SK-N-SH treated with all-trans-retinoic acid at 6 μM for 48 hours (cell line): ENCODE data around the gene CENPL.

Experiments used
- ATAC-seq: fragments of 200-7000 bp; cut with Tn5 transposase; 3 replicates; pipeline ENCODE4 v1.9.1; 2020; ENCODE audit warnings: mild to moderate bottlenecking, moderate library complexity
- ARNTL ChIP-seq: fragments of 450-650 bp; formaldehyde crosslinking; IDR thresholded peaks from 2 replicates; pipeline ENCODE4 v1.5.0; 2020; ENCODE audit warnings: low read depth, mild to moderate bottlenecking, moderate library complexity, borderline replicate concordance
- CREB5 ChIP-seq: fragments of 250-450 bp; sonication (Bioruptor Pico); IDR thresholded peaks from 2 replicates; pipeline ENCODE4 v1.5.1; 2020; ENCODE audit warnings: low read depth, mild to moderate bottlenecking, moderate library complexity
- CSDC2 ChIP-seq: fragments of 250-450 bp; sonication (Bioruptor Pico); IDR thresholded peaks from 2 replicates; pipeline ENCODE4 v1.5.0; 2020; ENCODE audit warnings: mild to moderate bottlenecking, moderate library complexity
- ESRRG ChIP-seq: fragments of 250-450 bp; sonication (Bioruptor Pico); IDR thresholded peaks from 2 replicates; pipeline ENCODE4 v1.6.1; 2021; ENCODE audit warnings: mild to moderate bottlenecking
- GLIS3 ChIP-seq: fragments of 250-450 bp; sonication (Bioruptor Pico); IDR thresholded peaks from 2 replicates; pipeline ENCODE4 v1.5.0; 2020; ENCODE audit warnings: mild to moderate bottlenecking, moderate library complexity
- ISL1 ChIP-seq: fragments of 250-450 bp; sonication (Bioruptor Pico); IDR thresholded peaks from 2 replicates; pipeline ENCODE4 v2.1.2; 2022; ENCODE audit warnings: mild to moderate bottlenecking, moderate library complexity
- OSR1 ChIP-seq: fragments of 250-450 bp; sonication (Bioruptor Pico); IDR thresholded peaks from 2 replicates; pipeline ENCODE4 v1.8.0; 2022; ENCODE audit warnings: moderate library complexity, mild to moderate bottlenecking, inconsistent platforms
- POU6F1 ChIP-seq: fragments of 250-450 bp; sonication (Bioruptor Pico); IDR thresholded peaks from 2 replicates; pipeline ENCODE4 v1.8.0; 2021; ENCODE audit warnings: low read depth, mild to moderate bottlenecking, moderate library complexity, borderline replicate concordance
- PPARA ChIP-seq: fragments of 250-450 bp; sonication (Bioruptor Pico); IDR thresholded peaks from 2 replicates; pipeline ENCODE4 v1.5.0; 2020; ENCODE audit warnings: mild to moderate bottlenecking, borderline replicate concordance
- RARB ChIP-seq: fragments of 250-450 bp; sonication (Bioruptor Pico); IDR thresholded peaks from 2 replicates; pipeline ENCODE4 v1.8.0; 2021; ENCODE audit warnings: mild to moderate bottlenecking, moderate library complexity
- SNAI2 ChIP-seq: fragments of 250-450 bp; sonication (Bioruptor Pico); IDR thresholded peaks from 2 replicates; pipeline ENCODE4 v1.5.0; 2020; ENCODE audit warnings: mild to moderate bottlenecking, moderate library complexity
- TCF4 ChIP-seq: fragments of 250-450 bp; sonication (Bioruptor Pico); IDR thresholded peaks from 2 replicates; pipeline ENCODE4 v1.8.0; 2021; ENCODE audit warnings: mild to moderate bottlenecking, moderate library complexity, borderline replicate concordance
- TOX ChIP-seq: fragments of 250-450 bp; sonication (Bioruptor Pico); IDR thresholded peaks from 2 replicates; pipeline ENCODE4 v1.8.0; 2021; ENCODE audit warnings: mild to moderate bottlenecking, moderate library complexity, borderline replicate concordance
- ZC3H10 ChIP-seq: fragments of 250-450 bp; sonication (Bioruptor Pico); IDR thresholded peaks from 2 replicates; pipeline ENCODE4 v1.5.1; 2021; ENCODE audit warnings: mild to moderate bottlenecking, moderate library complexity
- ZFP3 ChIP-seq: fragments of 250-450 bp; sonication (Bioruptor Pico); IDR thresholded peaks from 2 replicates; pipeline ENCODE4 v1.5.0; 2020; ENCODE audit warnings: mild to moderate bottlenecking, moderate library complexity
- ZFP30 ChIP-seq: fragments of 450-650 bp; formaldehyde crosslinking; IDR thresholded peaks from 2 replicates; pipeline ENCODE4 v1.5.0; 2022; ENCODE audit warnings: mild to moderate bottlenecking, moderate library complexity
- ZNF70 ChIP-seq: fragments of 450-650 bp; formaldehyde crosslinking; IDR thresholded peaks from 2 replicates; pipeline ENCODE4 v1.5.0; 2020; ENCODE audit warnings: mild to moderate bottlenecking, moderate library complexity
- ZNF8 ChIP-seq: fragments of 450-650 bp; formaldehyde crosslinking; IDR thresholded peaks from 2 replicates; pipeline ENCODE4 v1.5.0; 2020; ENCODE audit warnings: mild to moderate bottlenecking, moderate library complexity
- TF ChIP-seq, protein P1 (sequence below): fragments of 250-450 bp; sonication (Bioruptor Pico); IDR thresholded peaks from 2 replicates; pipeline ENCODE4 v1.8.0; 2020; ENCODE audit warnings: mild to moderate bottlenecking, moderate library complexity, borderline replicate concordance
- TF ChIP-seq, protein P2 (sequence below): fragments of 250-450 bp; sonication (Bioruptor Pico); IDR thresholded peaks from 2 replicates; pipeline ENCODE4 v1.5.0; 2020; ENCODE audit warnings: mild to moderate bottlenecking, moderate library complexity
- TF ChIP-seq, protein P3 (sequence below): fragments of 250-450 bp; sonication (Bioruptor Pico); IDR thresholded peaks from 2 replicates; pipeline ENCODE4 v1.5.1; 2021; ENCODE audit warnings: mild to moderate bottlenecking, moderate library complexity

CENPL gene

DNA sequence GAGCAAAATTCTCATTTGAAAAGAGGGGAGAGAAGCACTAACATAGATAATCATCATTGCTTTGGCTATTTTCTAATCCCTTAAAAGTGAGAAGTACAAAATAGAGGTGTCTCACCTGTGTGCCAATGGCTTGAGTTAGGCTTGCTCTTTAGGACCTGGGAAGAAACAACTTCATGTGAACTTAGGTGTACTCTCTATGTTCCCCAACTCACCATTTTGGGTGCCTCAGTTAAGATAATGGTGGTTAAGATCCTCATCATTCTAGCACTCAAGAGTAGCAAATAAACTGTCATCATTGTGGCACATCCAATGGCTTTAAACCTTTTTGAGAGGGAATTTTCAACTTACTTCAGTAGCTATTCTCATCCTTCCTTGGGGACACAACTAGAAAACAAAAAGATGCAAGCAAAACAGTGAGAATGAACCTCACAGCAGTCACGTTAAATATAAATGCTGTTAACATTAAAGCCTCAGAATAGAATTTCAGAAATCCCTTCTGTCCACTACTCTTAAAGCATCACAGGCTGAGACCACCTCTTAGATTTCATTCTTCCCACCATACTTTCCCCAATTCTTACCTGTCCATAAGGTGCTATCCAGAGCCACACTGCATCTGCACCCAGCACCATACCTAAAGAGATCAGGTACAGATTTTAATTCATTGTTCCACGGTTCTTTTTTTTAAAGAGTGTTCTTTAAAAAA lies 41.9 kb upstream of the CENPL start (continued):
- TF ChIP-seq POU6F1 (CRISPR knock-in tag) (no peak), CREB5 (CRISPR knock-in tag) (no peak), ISL1 (CRISPR knock-in tag) (no peak), ZFP3 (CRISPR knock-in tag) (no peak), ESRRG (CRISPR knock-in tag) (no peak), SNAI2 (CRISPR knock-in tag) (no peak)

DNA sequence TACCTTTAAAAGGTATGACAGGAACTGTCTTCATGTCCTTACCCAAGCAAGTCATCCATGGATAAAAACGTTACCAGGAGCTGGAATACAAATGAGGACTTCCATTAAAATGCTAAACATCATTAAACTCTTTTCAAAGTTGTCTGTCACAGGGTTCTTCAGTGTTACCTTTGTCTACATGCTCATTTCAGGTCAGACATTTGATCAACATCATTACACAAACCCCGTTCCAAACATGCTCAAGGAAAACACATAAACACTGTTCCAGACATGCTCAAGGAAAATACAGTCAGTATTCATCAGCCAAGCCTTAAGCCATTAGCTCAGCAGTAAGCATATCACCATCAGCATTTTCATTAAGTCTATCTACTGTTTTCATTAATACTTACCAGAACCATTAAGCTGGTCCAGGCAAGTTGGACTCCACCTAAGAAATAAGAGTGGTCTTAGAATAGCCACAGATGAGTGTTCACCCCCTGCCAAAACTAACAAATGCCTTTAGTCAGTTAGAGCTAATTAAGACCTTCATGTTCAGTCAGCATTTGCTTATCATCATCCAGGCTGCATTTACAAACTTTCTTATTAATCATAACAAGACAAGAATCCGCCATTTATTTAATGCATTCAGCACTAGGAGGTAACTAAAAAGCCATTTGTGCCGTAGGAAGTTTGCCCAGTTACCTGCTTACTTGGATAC lies 40.9 kb upstream of the CENPL start:
- TF ChIP-seq, protein P1, sequence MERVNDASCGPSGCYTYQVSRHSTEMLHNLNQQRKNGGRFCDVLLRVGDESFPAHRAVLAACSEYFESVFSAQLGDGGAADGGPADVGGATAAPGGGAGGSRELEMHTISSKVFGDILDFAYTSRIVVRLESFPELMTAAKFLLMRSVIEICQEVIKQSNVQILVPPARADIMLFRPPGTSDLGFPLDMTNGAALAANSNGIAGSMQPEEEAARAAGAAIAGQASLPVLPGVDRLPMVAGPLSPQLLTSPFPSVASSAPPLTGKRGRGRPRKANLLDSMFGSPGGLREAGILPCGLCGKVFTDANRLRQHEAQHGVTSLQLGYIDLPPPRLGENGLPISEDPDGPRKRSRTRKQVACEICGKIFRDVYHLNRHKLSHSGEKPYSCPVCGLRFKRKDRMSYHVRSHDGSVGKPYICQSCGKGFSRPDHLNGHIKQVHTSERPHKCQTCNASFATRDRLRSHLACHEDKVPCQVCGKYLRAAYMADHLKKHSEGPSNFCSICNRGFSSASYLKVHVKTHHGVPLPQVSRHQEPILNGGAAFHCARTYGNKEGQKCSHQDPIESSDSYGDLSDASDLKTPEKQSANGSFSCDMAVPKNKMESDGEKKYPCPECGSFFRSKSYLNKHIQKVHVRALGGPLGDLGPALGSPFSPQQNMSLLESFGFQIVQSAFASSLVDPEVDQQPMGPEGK (CRISPR knock-in tag) = no peak
- TF ChIP-seq CSDC2 (CRISPR knock-in tag) = no peak
- no peak; the same call in 1 of the 2 replicates for TF ChIP-seq ZC3H10 (CRISPR knock-in tag)
- TF ChIP-seq TCF4 = no peak
- no peak for TF ChIP-seq CREB5 (CRISPR knock-in tag)
- TF ChIP-seq SNAI2 (CRISPR knock-in tag) = no peak
- no peak for TF ChIP-seq ARNTL
- TF ChIP-seq ESRRG (CRISPR knock-in tag) = no peak
- TF ChIP-seq RARB (CRISPR knock-in tag) = no peak
- TF ChIP-seq, protein P2, sequence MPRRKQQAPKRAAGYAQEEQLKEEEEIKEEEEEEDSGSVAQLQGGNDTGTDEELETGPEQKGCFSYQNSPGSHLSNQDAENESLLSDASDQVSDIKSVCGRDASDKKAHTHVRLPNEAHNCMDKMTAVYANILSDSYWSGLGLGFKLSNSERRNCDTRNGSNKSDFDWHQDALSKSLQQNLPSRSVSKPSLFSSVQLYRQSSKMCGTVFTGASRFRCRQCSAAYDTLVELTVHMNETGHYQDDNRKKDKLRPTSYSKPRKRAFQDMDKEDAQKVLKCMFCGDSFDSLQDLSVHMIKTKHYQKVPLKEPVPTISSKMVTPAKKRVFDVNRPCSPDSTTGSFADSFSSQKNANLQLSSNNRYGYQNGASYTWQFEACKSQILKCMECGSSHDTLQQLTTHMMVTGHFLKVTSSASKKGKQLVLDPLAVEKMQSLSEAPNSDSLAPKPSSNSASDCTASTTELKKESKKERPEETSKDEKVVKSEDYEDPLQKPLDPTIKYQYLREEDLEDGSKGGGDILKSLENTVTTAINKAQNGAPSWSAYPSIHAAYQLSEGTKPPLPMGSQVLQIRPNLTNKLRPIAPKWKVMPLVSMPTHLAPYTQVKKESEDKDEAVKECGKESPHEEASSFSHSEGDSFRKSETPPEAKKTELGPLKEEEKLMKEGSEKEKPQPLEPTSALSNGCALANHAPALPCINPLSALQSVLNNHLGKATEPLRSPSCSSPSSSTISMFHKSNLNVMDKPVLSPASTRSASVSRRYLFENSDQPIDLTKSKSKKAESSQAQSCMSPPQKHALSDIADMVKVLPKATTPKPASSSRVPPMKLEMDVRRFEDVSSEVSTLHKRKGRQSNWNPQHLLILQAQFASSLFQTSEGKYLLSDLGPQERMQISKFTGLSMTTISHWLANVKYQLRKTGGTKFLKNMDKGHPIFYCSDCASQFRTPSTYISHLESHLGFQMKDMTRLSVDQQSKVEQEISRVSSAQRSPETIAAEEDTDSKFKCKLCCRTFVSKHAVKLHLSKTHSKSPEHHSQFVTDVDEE (CRISPR knock-in tag) = no peak
- TF ChIP-seq OSR1 (CRISPR knock-in tag) = no peak
- TF ChIP-seq, protein P3, sequence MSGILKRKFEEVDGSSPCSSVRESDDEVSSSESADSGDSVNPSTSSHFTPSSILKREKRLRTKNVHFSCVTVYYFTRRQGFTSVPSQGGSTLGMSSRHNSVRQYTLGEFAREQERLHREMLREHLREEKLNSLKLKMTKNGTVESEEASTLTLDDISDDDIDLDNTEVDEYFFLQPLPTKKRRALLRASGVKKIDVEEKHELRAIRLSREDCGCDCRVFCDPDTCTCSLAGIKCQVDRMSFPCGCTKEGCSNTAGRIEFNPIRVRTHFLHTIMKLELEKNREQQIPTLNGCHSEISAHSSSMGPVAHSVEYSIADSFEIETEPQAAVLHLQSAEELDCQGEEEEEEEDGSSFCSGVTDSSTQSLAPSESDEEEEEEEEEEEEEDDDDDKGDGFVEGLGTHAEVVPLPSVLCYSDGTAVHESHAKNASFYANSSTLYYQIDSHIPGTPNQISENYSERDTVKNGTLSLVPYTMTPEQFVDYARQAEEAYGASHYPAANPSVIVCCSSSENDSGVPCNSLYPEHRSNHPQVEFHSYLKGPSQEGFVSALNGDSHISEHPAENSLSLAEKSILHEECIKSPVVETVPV (CRISPR knock-in tag) = no peak
- no peak for TF ChIP-seq ZFP30
- no peak for TF ChIP-seq PPARA
- no peak for TF ChIP-seq ZNF70 (CRISPR knock-in tag)
- no peak for TF ChIP-seq ZNF8
- no peak for TF ChIP-seq GLIS3
- TF ChIP-seq TOX (CRISPR knock-in tag) = no peak
- TF ChIP-seq ISL1 (CRISPR knock-in tag) = no peak
- TF ChIP-seq POU6F1 (CRISPR knock-in tag) = no peak
- ATAC-seq = no peak
